ENCODE results near the gene SPNS3.

SPNS3 gene

GRCh38 chr17:4433515-4434031, at the start of gene SPNS3:
Gene SPNS3 (plus strand): TSS chr17:4433940. CDS start chr17:4433968, 28 bp downstream.
- TF ChIP-seq, protein P1, sequence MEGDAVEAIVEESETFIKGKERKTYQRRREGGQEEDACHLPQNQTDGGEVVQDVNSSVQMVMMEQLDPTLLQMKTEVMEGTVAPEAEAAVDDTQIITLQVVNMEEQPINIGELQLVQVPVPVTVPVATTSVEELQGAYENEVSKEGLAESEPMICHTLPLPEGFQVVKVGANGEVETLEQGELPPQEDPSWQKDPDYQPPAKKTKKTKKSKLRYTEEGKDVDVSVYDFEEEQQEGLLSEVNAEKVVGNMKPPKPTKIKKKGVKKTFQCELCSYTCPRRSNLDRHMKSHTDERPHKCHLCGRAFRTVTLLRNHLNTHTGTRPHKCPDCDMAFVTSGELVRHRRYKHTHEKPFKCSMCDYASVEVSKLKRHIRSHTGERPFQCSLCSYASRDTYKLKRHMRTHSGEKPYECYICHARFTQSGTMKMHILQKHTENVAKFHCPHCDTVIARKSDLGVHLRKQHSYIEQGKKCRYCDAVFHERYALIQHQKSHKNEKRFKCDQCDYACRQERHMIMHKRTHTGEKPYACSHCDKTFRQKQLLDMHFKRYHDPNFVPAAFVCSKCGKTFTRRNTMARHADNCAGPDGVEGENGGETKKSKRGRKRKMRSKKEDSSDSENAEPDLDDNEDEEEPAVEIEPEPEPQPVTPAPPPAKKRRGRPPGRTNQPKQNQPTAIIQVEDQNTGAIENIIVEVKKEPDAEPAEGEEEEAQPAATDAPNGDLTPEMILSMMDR (IDR thresholded peaks at IDR 0.05; ENCODE audit: extremely low read depth, missing control alignments) = no peak
- DNase-seq (ENCODE audit: low spot score) = no peak

- TF ChIP-seq, protein P1 (IDR thresholded peaks at IDR 0.05; ENCODE audit: extremely low read depth, missing control alignments) = no peak
- DNase-seq (ENCODE audit: low spot score) = no peak
Observed at GRCh38 chr17:4386406-4386805, 47.3 kb upstream of the SPNS3 start.

DNA sequence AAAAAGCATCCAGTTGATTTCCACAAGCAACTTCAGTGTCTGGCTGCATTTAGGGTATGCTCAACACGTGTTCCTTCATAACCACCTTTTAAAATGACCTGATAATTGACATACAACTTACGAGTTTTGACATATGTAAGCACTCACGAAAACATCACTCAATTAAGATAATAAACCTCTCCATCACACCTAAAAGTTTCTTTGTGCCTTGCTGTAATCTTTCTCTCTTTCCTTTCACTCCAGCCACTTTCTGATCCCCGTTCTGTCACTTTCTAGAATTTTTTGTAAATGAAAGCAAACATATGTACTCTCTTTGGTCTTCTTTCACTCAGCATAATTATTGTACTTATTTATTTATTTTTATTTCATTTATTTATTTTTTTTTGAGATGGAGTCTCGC, 46.6 kb upstream of the SPNS3 start:
- DNase-seq (ENCODE audit: low spot score) = no peak

DNA sequence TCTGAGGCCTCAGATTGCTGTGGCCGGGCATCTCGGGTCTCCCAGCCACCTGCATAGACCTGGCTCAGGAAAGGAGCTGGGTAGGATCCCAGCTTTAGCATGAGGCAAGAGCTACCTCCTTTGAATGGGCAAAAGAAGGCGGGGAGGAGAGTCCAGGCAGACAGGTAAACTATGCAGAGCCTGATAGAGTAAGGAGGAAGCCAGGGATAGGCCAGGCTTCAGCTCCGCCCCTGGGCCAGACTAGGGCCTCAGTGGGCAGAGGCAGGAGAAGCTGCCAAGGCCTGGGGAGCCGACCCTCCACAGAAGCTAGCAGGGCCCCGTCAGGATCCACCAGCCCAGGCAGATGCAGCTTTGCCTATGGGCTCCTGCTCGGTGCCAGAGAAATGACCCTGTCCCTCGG, 44.7 kb upstream of the SPNS3 start:
- TF ChIP-seq, protein P1 (IDR thresholded peaks at IDR 0.05; ENCODE audit: extremely low read depth, missing control alignments) = no peak
- DNase-seq (ENCODE audit: low spot score) = no peak

More for the DNA sequence above, 46.6 kb upstream of the SPNS3 start:
- TF ChIP-seq, protein P1 (IDR thresholded peaks at IDR 0.05; ENCODE audit: extremely low read depth, missing control alignments) = no peak

DNA sequence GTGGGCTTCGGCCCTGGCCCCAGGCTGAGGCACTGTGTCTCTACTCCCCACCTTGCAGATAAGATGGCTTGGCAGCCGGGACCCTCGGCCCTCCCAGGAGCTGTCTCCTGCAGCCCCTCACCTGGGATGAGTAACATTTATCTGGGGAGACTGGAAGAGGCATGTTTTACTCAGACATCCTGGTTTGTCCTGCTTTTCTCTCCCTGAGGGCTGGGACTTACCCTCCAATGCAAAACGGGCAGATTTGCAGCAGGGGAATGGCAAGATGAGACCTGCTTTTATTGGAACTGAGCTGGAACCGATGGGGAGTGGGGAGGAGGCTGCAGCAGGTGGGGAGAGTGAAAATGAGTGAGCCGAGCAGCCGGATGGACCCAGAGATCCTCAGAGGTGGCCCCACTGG, 39.9 kb upstream of the SPNS3 start:
- TF ChIP-seq, protein P1 (IDR thresholded peaks at IDR 0.05; ENCODE audit: extremely low read depth, missing control alignments) = no peak
- DNase-seq (ENCODE audit: low spot score) = no peak

DNA sequence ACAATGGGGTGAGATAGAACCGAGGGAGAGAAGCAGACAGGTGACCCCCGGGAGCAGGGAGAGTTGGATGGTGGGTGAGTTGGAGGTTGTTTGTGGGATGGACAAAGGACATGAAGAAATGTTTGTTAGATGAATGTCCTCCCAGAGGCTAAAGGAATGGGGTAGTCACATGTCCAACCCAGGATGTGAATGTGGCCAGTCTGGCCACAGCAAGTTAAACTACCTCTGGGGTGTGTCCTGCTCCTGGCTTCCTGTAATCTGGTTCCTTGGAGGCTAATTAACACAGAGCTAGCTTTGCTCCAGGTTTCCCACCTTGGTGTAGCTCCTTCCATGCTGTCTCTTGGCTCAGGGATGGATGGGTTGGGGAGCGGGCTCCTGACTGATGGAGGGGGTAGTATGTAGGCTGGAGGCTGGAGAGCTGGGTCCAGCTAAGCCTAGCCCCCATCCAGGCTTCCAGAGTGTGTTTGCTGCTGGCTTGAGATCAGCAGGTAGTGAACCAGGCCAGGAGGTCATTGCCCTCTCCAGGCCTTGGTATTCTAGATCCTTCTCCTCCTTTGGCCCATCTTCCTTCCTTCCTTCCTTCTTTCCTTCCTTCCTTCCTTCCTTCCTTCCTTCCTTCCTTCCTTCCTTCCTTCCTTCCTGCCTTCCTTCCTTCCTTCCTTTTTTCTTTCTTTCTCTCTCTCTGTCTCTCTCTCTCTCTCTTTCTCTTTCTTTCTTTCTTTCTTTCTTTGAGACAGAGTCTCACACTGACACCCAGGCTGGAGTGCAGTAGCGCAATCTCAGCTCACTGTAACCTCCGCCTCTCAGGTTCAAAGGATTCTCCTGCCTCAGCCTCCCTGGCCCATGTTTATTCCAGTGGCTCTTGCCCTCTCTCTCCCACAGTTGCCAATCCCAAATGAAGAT, 39.3 kb upstream of the SPNS3 start:
- DNase-seq (ENCODE audit: low spot score) = no peak
- TF ChIP-seq, protein P1 (IDR thresholded peaks at IDR 0.05; ENCODE audit: extremely low read depth, missing control alignments) = no peak

- no peak for DNase-seq (ENCODE audit: low spot score)
Observed at GRCh38 chr17:4395111-4395478, 38.6 kb upstream of the SPNS3 start.

More at GRCh38 chr17:4395111-4395478, 38.6 kb upstream of the SPNS3 start:
- TF ChIP-seq, protein P1 (IDR thresholded peaks at IDR 0.05; ENCODE audit: extremely low read depth, missing control alignments) = no peak
